ENCODE measurements around the gene XPNPEP3. TPM values are rescaled to one million over a fixed set of nuclear protein-coding genes. Genes with fewer than 3 reads are reported as not detected.

Gene XPNPEP3
- total and polyA plus RNA-seq, 8 donors, result 3.0 to 12.5 (median 5.2) TPM

- no peak for TF ChIP-seq CTCF (IDR thresholded peaks at IDR 0.05)
- TF ChIP-seq EP300 (IDR thresholded peaks at IDR 0.05), result no peak
- no peak for TF ChIP-seq POLR2A (IDR thresholded peaks at IDR 0.05)
- TF ChIP-seq POLR2AphosphoS5 (IDR thresholded peaks at IDR 0.05), result no peak
- peak overlapping the region in 2 of 4 donors; percentile 83 to 92 for H3K4me3 ChIP-seq
These were observed 39.2 kb upstream of the XPNPEP3 start for GRCh38 chr22:40817737-40818136.

GRCh38 chr22:40818192-40818746 lies 38.7 kb upstream of the XPNPEP3 start:
- no peaks in the 10 kb centered on the region for H3K27me3 ChIP-seq
- peaks cover 19 to 45% (median 26%) of the 10 kb centered on the region in 4 donors for H3K4me1 ChIP-seq
- peaks cover 0 to 19% (median 2%) of the 10 kb centered on the region in 4 donors for H3K36me3 ChIP-seq
- 24 to 31% (median 30%) methylated on average over 14 of the region's 14 CpGs for WGBS, 5 donors
- TF ChIP-seq POLR2A (IDR thresholded peaks at IDR 0.05) (no peak), CTCF (IDR thresholded peaks at IDR 0.05) (no peak), EP300 (IDR thresholded peaks at IDR 0.05) (no peak), POLR2AphosphoS5 (IDR thresholded peaks at IDR 0.05) (no peak)
- peak overlapping the region in 2 of 5 donors; percentile 77 to 88 for H3K27ac ChIP-seq
- no peaks in the 10 kb centered on the region for H3K9me3 ChIP-seq
- intact Hi-C loops (cut with DNase I; ENCODE audit: low total_unique reads), result no loop called here
- H3K4me3 ChIP-seq, result peak overlapping the region; percentile 83 to 94 (median 90)
- no peak for DNase-seq

More at GRCh38 chr22:40817737-40818136, 39.2 kb upstream of the XPNPEP3 start:
- DNase-seq, result no peak
- H3K9me3 ChIP-seq, result no peaks in the 10 kb centered on the region
- H3K27ac ChIP-seq, result no peak overlapping the region
- no peaks in the 10 kb centered on the region for H3K27me3 ChIP-seq
- 82 to 90% (median 85%) methylated on average over 4 of the region's 4 CpGs for WGBS, 5 donors
- H3K36me3 ChIP-seq, result peaks cover 0 to 17% (median 2%) of the 10 kb centered on the region in 4 donors
- intact Hi-C loops (cut with DNase I; ENCODE audit: low total_unique reads), result no loop called here
- H3K4me1 ChIP-seq, result peaks cover 19 to 40% (median 26%) of the 10 kb centered on the region in 4 donors

- Histone ChIP-seq H3K9me3 (no peaks in the 10 kb centered on the region), H3K4me3 (peak within 1 kb of the TSS; percentile 83 to 94 (median 90)), H3K27ac (peak within 1 kb of the TSS; percentile 73 to 88 (median 82)), H3K36me3 (peaks cover 0 to 20% (median 8%) of the 10 kb centered on the region in 4 donors), H3K4me1 (peaks cover 19 to 52% (median 27%) of the 10 kb centered on the region in 4 donors), H3K27me3 (no peaks in the 10 kb centered on the region)
- peak in 5 of 7 experiments; percentile 15 to 39 (median 25) for TF ChIP-seq CTCF (IDR thresholded peaks at IDR 0.05)
- no peak for TF ChIP-seq POLR2A (IDR thresholded peaks at IDR 0.05)
- peak in 2 of 3 donors; percentile 28 to 47 for TF ChIP-seq POLR2AphosphoS5 (IDR thresholded peaks at IDR 0.05)
- intact Hi-C loops (cut with DNase I; ENCODE audit: low total_unique reads), result no loop called here
- 0 to 1% (median 0%) methylated on average over 45 to 61 of the region's 61 CpGs for WGBS, 5 donors
- peak; percentile 93 to 96 for DNase-seq
These were observed 38.0 kb upstream of the XPNPEP3 start, which contains the start of gene SLC25A17 for GRCh38 chr22:40818747-40819598. TSS of gene SLC25A17 (minus strand) at chr22:40819346. CDS start at chr22:40819248, 98 bp downstream.

- Histone ChIP-seq H3K9me3 (no peaks in the 10 kb centered on the region), H3K4me1 (peaks cover 19 to 56% (median 29%) of the 10 kb centered on the region in 4 donors), H3K27me3 (no peaks in the 10 kb centered on the region), H3K36me3 (peaks cover 3 to 27% (median 15%) of the 10 kb centered on the region in 4 donors), H3K4me3 (peak overlapping the region; percentile 83 to 94 (median 90)), H3K27ac (peak overlapping the region; percentile 73 to 88 (median 82))
- DNase-seq, result no peak
- TF ChIP-seq EP300 (IDR thresholded peaks at IDR 0.05), result no peak
- no peak for TF ChIP-seq POLR2A (IDR thresholded peaks at IDR 0.05)
- TF ChIP-seq CTCF (IDR thresholded peaks at IDR 0.05), result no peak
- no peak for TF ChIP-seq POLR2AphosphoS5 (IDR thresholded peaks at IDR 0.05)
- 7 to 13% (median 11%) methylated on average over 4 of the region's 4 CpGs for WGBS, 5 donors
- intact Hi-C loops (cut with DNase I; ENCODE audit: low total_unique reads), result no loop called here
These were observed 37.3 kb upstream of the XPNPEP3 start for GRCh38 chr22:40819599-40820140.
